ENCODE data around the gene ASB15.

ASB15 gene

DNA sequence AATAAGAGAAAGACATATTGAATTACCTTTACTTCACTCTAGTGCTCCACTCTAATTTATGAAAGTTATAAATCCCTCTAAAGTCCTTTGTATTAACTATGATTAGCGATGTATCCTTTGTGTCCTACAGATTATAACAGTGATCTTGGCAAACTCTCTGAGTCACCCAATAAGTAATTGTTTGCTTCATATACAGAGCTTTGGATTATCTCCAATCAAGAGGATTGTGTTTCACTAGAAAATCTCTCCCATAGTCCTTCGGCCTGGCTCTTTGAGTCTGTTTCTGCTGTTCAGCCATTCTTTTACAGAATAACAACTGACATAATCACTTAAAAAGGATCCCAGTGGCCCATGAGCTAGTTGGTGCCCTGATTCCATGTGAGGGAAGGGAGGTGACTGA lies 63.5 kb downstream of the ASB15 start:
- TF ChIP-seq JUND (IDR thresholded peaks at IDR 0.05; ENCODE audit: low read depth) = no peak
- in situ Hi-C loops (cut with HindIII; ENCODE audit: low pct_unique_long_range_greater_than_20kb, low sequenced_read_pairs) = no loop called here
- no peak for DNase-seq (ENCODE audit: low read depth in 1 of 2, low spot score in 1 of 2)

DNA sequence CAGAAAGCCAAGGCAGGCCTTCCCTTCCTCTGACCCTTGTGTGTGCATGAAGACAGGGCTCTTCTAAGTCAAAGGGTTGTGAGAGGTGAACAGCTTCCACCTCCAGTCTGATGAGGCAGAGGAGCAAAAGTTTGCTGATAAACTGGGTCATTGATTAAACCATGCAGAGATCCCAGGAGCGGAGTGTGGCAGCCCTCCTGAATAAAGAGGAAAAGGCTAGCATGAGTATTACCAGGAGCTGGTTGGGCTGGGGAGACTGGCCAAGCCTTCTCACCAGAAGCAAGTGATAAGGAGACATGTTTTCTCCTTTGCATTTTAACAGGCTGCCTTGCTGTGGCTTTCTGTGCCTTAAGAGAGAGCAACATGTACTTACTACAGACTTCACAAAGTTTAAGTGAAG lies 64.3 kb downstream of the ASB15 start:
- DNase-seq (ENCODE audit: low read depth in 1 of 2, low spot score in 1 of 2) = no peak
- in situ Hi-C loops (cut with HindIII; ENCODE audit: low pct_unique_long_range_greater_than_20kb, low sequenced_read_pairs) = no loop called here
- TF ChIP-seq JUND (IDR thresholded peaks at IDR 0.05; ENCODE audit: low read depth) = no peak

DNA sequence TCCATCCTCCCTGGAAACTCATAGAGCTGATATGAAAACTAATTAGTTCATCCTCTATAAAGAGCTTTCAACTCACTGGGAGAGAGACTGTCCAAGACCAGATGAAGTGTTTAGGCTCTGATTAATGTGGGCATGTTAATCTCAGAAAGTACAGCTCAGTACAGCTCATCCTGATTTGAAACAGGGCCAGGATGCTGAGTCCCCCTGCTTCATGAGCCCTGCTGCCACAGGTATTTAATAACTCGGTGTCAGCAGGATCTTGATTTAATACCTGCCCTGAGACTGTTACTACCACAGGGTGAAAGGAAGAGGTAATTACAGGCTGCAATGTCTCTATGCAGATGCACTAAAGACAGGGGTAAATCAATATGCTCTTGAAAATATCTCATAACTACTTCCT lies 64.9 kb downstream of the ASB15 start:
- in situ Hi-C loops (cut with HindIII; ENCODE audit: low pct_unique_long_range_greater_than_20kb, low sequenced_read_pairs) = no loop called here

DNA sequence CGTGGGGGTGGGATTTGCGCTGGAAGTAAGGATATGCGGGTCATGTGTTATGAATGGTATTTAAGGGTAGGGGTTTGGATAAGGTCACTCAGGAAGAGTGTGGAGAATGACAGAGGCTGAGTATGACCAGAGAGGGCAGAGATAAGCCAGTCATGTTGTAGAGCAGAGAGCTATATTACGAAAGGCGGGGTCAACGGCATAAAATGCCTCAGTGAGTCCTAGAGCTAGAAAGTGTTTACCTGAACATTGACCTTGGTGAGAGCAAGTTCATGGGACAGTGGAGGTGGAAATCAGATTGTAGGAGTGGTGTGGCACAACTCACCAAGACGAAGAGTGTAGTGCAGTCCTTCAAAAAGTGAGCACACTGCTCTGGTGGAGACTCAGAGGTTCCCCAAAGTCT lies 67.9 kb downstream of the ASB15 start:
- in situ Hi-C loops (cut with HindIII; ENCODE audit: low pct_unique_long_range_greater_than_20kb, low sequenced_read_pairs) = no loop called here
- TF ChIP-seq JUND (IDR thresholded peaks at IDR 0.05; ENCODE audit: low read depth) = no peak
- DNase-seq (ENCODE audit: low read depth in 1 of 2, low spot score in 1 of 2) = no peak

More for the DNA sequence above, 64.9 kb downstream of the ASB15 start:
- no peak for DNase-seq (ENCODE audit: low read depth in 1 of 2, low spot score in 1 of 2)
- TF ChIP-seq JUND (IDR thresholded peaks at IDR 0.05; ENCODE audit: low read depth) = no peak

DNA sequence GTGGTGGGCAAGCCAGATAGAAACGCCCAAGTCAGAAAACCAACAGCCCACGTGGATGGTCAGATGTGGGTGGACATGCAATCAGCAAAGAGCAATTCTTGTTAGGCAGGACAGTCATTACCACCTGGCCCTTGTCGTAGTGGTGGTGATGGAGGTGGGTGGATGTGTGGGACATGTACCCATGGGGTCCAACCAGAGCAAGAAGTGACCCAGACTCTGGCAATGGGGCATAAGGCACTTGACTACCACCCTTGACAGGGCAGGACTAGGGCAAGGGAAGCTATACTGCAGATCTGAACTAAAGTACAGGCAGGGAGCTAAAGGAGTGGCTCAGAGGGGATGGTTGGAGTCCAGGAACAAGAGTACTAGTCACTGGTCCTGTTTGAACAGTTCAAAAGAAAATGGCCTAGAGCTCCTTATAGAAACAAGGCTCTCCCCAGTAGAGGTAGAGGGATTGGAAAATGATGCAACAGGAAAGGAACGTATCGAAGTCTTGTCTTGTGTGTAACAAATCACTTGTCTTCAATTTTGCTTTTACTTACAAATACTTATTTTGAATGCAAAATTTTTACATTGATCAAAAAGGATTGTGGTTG lies 71.6 kb downstream of the ASB15 start:
- in situ Hi-C loops (cut with HindIII; ENCODE audit: low pct_unique_long_range_greater_than_20kb, low sequenced_read_pairs) = no loop called here
- no peak for DNase-seq (ENCODE audit: low read depth in 1 of 2, low spot score in 1 of 2)

DNA sequence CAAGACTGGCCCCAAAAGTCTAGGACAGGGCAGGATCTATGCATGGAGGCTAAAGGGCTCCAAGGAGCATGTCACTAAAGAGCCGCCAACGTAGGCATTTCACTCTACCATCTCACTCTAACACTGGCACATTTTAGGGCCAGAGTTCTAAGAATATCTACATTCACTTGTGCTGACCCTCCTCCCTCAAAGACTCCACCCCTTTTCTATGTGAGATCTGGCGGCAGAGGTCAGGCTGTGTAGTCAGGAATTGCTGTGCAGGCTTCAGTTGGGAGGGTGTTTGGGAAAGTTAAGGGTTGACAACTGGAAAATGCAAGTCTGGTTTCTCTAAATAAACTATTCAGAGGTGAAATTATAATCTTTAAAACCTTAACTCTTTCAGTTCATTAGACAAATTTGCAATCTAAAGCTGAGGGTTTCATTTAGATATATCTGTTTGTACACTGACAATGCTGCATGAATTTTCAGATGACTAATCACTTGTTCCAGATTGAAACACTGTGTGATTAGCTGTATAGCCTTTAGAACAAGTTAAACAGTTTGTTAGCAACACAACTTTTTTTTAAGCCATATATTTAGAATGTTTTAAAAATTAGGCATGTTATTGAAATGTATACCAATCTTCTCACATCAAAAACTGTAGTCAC lies 72.3 kb downstream of the ASB15 start:
- no peak for TF ChIP-seq JUND (IDR thresholded peaks at IDR 0.05; ENCODE audit: low read depth)
- DNase-seq (ENCODE audit: low read depth in 1 of 2, low spot score in 1 of 2) = no peak
- in situ Hi-C loops (cut with HindIII; ENCODE audit: low pct_unique_long_range_greater_than_20kb, low sequenced_read_pairs) = no loop called here

More for the DNA sequence above, 71.6 kb downstream of the ASB15 start:
- no peak for TF ChIP-seq JUND (IDR thresholded peaks at IDR 0.05; ENCODE audit: low read depth)

DNA sequence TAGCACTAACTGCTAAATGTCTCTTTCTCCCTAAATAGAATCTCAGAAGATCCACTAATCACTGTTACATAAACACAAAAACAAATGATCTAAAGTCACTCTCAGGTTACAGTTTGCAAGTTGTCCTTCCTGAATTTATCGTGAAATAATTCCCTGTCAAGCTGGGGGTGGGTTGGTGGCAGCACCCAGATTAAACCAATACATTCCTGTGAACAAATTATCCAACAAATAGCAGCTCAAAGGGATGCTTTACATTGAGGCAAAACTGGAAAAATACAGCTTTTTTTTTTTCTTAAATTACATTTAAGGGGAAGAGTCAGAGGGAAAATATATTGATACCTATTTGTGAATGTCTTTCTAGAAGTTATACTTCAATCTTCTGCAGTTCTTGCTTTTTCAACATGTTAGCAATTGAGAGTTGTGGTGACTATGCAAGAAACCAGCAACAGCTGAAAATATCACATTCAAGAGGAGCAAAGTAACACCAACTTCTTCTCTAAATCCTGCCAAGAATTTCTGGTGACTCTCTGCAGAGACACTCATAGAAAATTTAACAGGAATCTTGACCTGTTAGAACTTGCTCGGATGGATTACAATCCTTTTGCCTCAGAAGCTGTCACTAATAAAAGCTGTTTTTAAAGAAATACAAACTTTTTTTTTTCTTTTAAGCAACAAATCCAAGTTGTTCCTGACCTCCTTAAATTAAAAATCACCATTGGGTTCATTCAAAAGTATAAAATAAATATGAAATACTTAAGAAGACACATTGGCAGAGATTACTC lies 73.0 kb downstream of the ASB15 start:
- no peak for DNase-seq (ENCODE audit: low read depth in 1 of 2, low spot score in 1 of 2)
- no peak for TF ChIP-seq JUND (IDR thresholded peaks at IDR 0.05; ENCODE audit: low read depth)
- in situ Hi-C loops (cut with HindIII; ENCODE audit: low pct_unique_long_range_greater_than_20kb, low sequenced_read_pairs) = no loop called here

DNA sequence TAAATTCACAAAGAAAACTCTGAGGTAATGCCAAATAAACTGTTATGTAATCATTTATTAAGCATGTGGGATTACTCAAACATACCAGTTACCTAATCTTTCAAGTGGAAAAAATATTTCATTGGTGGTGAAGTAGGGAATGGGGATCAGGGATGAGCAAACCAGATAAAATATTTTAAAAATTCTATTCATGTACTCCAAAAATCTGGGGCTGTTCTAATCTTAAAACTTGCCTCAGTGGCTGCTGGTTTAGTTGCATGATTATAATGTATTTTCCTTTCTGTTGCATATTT lies 73.5 kb downstream of the ASB15 start:
- no peak for TF ChIP-seq JUND (IDR thresholded peaks at IDR 0.05; ENCODE audit: low read depth)
- in situ Hi-C loops (cut with HindIII; ENCODE audit: low pct_unique_long_range_greater_than_20kb, low sequenced_read_pairs) = no loop called here
- DNase-seq (ENCODE audit: low read depth in 1 of 2, low spot score in 1 of 2) = no peak

DNA sequence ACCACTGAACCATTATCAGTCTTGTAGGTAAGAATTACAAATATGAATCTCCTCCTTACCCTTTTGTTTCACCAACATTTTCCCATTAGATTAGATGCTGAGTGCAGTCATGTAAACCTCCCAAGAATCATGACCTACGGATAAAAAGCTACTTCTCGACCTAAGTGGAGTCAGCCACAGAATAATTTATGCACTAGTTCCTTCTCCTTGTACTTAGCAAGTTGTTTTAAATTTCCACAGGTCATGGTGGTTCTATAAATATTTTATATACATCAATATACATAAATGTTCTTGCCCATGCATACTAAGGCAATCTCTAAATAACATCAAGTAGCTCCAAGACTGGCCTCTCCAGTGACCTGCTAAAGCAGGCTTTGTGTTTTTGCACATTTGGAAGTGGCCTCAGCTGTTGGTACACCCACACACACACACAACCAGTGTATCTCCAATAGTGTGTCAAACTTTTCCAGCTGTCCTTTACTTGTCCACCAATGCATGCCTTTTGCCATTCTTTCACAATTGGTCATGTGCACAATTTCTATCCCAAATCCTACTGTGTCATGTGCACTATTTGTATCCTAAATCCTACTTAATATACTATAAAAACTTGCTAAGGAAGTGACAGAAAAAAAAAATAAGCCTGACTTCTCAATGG lies 75.6 kb downstream of the ASB15 start:
- no peak for DNase-seq (ENCODE audit: low read depth in 1 of 2, low spot score in 1 of 2)
- in situ Hi-C loops (cut with HindIII; ENCODE audit: low pct_unique_long_range_greater_than_20kb, low sequenced_read_pairs) = no loop called here
- TF ChIP-seq JUND (IDR thresholded peaks at IDR 0.05; ENCODE audit: low read depth) = no peak

DNA sequence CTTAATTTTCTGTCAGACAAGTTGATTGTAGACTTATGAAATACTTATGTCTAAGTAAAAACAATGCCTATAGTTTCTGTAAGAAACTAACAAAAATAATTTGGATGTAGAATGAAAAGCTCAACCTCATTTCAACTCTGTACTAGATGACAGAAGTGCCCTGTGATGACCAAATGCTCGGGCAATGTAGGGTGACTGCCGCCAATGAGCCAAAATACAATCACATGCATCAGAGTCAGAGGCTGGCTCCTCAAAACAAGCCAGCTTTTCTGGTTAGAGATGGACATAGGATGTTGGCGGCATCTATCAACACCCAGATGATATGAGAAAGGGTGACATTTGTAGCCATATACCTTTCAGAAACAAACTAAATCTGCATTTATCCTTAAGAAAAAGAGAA lies 78.0 kb downstream of the ASB15 start:
- in situ Hi-C loops (cut with HindIII; ENCODE audit: low pct_unique_long_range_greater_than_20kb, low sequenced_read_pairs) = no loop called here
- no peak for TF ChIP-seq JUND (IDR thresholded peaks at IDR 0.05; ENCODE audit: low read depth)

DNA sequence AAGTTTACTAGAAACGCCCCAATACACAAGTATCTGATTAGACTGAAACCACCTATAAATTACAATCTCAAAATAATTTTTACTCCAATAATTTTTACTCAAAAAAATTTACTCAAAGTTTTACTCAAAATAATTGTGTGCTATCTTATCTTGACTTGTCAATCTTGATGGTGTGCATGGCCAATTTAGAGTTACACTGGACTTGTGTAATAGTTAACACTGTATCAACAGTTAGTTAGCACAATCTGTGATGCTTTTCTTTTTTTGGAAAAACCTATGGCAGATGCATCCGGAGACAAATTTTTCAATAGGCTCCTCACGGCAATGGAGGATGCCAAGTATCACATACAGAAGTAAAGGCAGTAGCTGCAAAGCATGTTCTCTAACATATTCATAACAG lies 79.0 kb downstream of the ASB15 start:
- in situ Hi-C loops (cut with HindIII; ENCODE audit: low pct_unique_long_range_greater_than_20kb, low sequenced_read_pairs) = no loop called here
- TF ChIP-seq JUND (IDR thresholded peaks at IDR 0.05; ENCODE audit: low read depth) = no peak
- DNase-seq (ENCODE audit: low read depth in 1 of 2, low spot score in 1 of 2) = no peak

More for the DNA sequence above, 78.0 kb downstream of the ASB15 start:
- no peak for DNase-seq (ENCODE audit: low read depth in 1 of 2, low spot score in 1 of 2)

DNA sequence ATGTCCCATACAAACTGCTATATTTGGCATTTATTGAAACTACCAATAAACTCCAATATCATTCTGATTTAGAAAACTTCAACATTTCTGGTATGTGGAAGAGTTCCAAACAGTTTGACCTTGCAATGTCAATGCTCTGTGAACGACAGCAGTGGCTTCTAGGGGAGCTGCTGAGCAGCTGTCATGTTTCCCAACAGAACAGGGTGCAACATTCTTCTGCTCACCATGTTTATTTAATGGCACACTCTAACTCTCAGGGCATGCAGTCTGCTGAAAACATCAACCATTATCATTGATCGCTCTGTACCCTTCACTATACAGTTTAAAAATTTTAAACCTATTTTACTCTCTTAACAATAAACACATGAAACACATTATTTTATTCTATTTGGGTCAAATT lies 79.9 kb downstream of the ASB15 start:
- DNase-seq (ENCODE audit: low read depth in 1 of 2, low spot score in 1 of 2) = no peak
- TF ChIP-seq JUND (IDR thresholded peaks at IDR 0.05; ENCODE audit: low read depth) = no peak
- in situ Hi-C loops (cut with HindIII; ENCODE audit: low pct_unique_long_range_greater_than_20kb, low sequenced_read_pairs) = no loop called here

DNA sequence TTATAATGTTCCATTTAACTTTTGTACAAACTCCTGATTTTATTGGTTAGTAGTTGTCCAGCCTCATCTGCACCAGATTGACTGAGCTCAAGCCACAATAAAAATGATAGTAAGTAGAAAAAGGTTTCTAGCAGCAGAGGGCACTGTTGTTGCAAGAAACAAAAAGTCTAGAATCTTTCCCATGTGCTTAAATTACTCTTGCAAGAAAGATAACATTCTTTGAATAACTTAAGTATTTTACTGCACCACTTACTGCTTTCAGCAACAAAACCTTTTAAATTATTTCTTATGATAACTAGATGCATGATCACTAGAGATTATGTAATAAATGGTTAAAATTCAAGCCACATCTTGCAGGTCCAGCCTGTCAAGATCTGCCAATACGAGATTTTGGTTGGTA lies 81.1 kb downstream of the ASB15 start:
- in situ Hi-C loops (cut with HindIII; ENCODE audit: low pct_unique_long_range_greater_than_20kb, low sequenced_read_pairs) = no loop called here
- DNase-seq (ENCODE audit: low read depth in 1 of 2, low spot score in 1 of 2) = peak in 1 of 2 experiments; percentile 53
- no peak for TF ChIP-seq JUND (IDR thresholded peaks at IDR 0.05; ENCODE audit: low read depth)
